Activated B cell treated with CpG ODN at 0.5 μM for 24 hours (primary cell): ENCODE data around the gene ANKS3. TPM values are rescaled to one million over a fixed set of nuclear protein-coding genes. Genes with fewer than 3 reads are reported as not detected.

Experiments used
- ATAC-seq: fragments of 200-7000 bp; cut with Tn5 transposase; one replicate; pipeline ENCODE4 v1.10.0; 2021; ENCODE audit warnings: low read depth, mild to moderate bottlenecking, moderate library complexity
- CTCF ChIA-PET: fragments of 350-600 bp; sonication (Branson Sonifier 250); formaldehyde crosslinking; loops from one replicate; lab custom pipeline; 2021; ENCODE audit warnings: antibody characterized with exemption; lab: Charles Lee
- POLR2A ChIA-PET: fragments of 350-600 bp; sonication (Branson Sonifier 250); formaldehyde crosslinking; loops from one replicate; lab custom pipeline; 2021; ENCODE audit warnings: antibody characterized with exemption; lab: Charles Lee
- DNase-seq: peaks from one replicate; pipeline ENCODE4 v3.0.0; 2022
- H3K27ac Mint-ChIP-seq: one replicate; pipeline ENCODE4 v1.8.0; 2020; ENCODE audit warnings: mixed read lengths
- H3K27me3 Mint-ChIP-seq: one replicate; pipeline ENCODE4 v1.8.0; 2021; ENCODE audit warnings: mixed read lengths
- H3K36me3 Mint-ChIP-seq: one replicate; pipeline ENCODE4 v1.8.0; 2021; ENCODE audit warnings: low read depth, mixed read lengths
- H3K4me1 Mint-ChIP-seq: one replicate; pipeline ENCODE4 v1.8.0; 2021; ENCODE audit warnings: mixed read lengths
- H3K4me3 Mint-ChIP-seq: one replicate; pipeline ENCODE4 v1.8.0; 2020; ENCODE audit warnings: mild to moderate bottlenecking, mixed read lengths
- H3K9me3 Mint-ChIP-seq: one replicate; pipeline ENCODE4 v1.8.0; 2020; ENCODE audit warnings: mixed read lengths
- CTCF ChIP-seq: fragments of 200-600 bp; IDR thresholded peaks from one replicate; pipeline ENCODE4 v1.8.0; 2022; ENCODE audit warnings: antibody characterized with exemption, mild to moderate bottlenecking
- intact Hi-C: fragments of 100-400 bp; cut with micrococcal nuclease; formaldehyde crosslinking; loops from one replicate; pipeline ENCODE4 v1.15.1; 2024
- total RNA-seq: library from RNA; stranded (reverse); gene quantifications from 2 replicates; pipeline ENCODE4 v1.2.3, GENCODE V29; 2022

Gene ANKS3
- total RNA-seq, 1 donor from 2014 or later, result 21.9 TPM

- POLR2A ChIA-PET, result no interaction called here
Measured at GRCh38 chr16:4677390-4677789, 56.7 kb downstream of the ANKS3 start.

GRCh38 chr16:4676831-4677230, 57.2 kb downstream of the ANKS3 start:
- Mint-ChIP-seq H3K27ac (no peak overlapping the region), H3K27me3 (no peaks in the 10 kb centered on the region), H3K9me3 (no peaks in the 10 kb centered on the region), H3K36me3 (peaks cover 49% of the 10 kb centered on the region), H3K4me3 (no peak overlapping the region), H3K4me1 (peaks cover 4% of the 10 kb centered on the region)
- TF ChIP-seq CTCF, result no peak
- POLR2A ChIA-PET, result no interaction called here
- CTCF ChIA-PET, result no interaction called here
- intact Hi-C loops, result no loop called here
- DNase-seq (no peak), ATAC-seq (no peak)

More at GRCh38 chr16:4677390-4677789, 56.7 kb downstream of the ANKS3 start:
- CTCF ChIA-PET, result no interaction called here
- Mint-ChIP-seq H3K4me3 (no peak overlapping the region), H3K27ac (no peak overlapping the region), H3K27me3 (no peaks in the 10 kb centered on the region), H3K36me3 (peaks cover 48% of the 10 kb centered on the region), H3K4me1 (peaks cover 4% of the 10 kb centered on the region), H3K9me3 (no peaks in the 10 kb centered on the region)
- ATAC-seq, result no peak
- intact Hi-C loops, result no loop called here
- no peak for TF ChIP-seq CTCF
- no peak for DNase-seq

- ATAC-seq, result no peak
- H3K27me3 Mint-ChIP-seq, result no peaks in the 10 kb centered on the region
- intact Hi-C loops, result no loop called here
- H3K4me3 Mint-ChIP-seq, result no peak overlapping the region
- H3K9me3 Mint-ChIP-seq, result no peaks in the 10 kb centered on the region
- H3K4me1 Mint-ChIP-seq, result peaks cover 4% of the 10 kb centered on the region
- POLR2A ChIA-PET, result no interaction called here
- peaks cover 51% of the 10 kb centered on the region for H3K36me3 Mint-ChIP-seq
- no peak for TF ChIP-seq CTCF
- H3K27ac Mint-ChIP-seq, result peak overlapping the region; percentile 7
- DNase-seq, result no peak
- CTCF ChIA-PET, result no interaction called here
Measured at GRCh38 chr16:4675864-4676786, 57.9 kb downstream of the ANKS3 start.

- Mint-ChIP-seq H3K27ac (no peak overlapping the region), H3K4me3 (no peak overlapping the region), H3K9me3 (no peaks in the 10 kb centered on the region), H3K27me3 (no peaks in the 10 kb centered on the region), H3K4me1 (peaks cover 4% of the 10 kb centered on the region), H3K36me3 (peaks cover 50% of the 10 kb centered on the region)
- POLR2A ChIA-PET, result no interaction called here
- CTCF ChIA-PET, result no interaction called here
- intact Hi-C loops, result no loop called here
- TF ChIP-seq CTCF, result no peak
- no peak for ATAC-seq
- DNase-seq, result no peak
Measured at GRCh38 chr16:4674926-4675530, 59.0 kb downstream of the ANKS3 start.

- ATAC-seq, result no peak
- Mint-ChIP-seq H3K4me3 (no peak overlapping the region), H3K9me3 (no peaks in the 10 kb centered on the region), H3K27me3 (no peaks in the 10 kb centered on the region), H3K4me1 (peaks cover 4% of the 10 kb centered on the region), H3K36me3 (peaks cover 47% of the 10 kb centered on the region), H3K27ac (no peak overlapping the region)
- ChIA-PET POLR2A (no interaction called here), CTCF (no interaction called here)
- TF ChIP-seq CTCF, result no peak
- DNase-seq, result no peak
- intact Hi-C loops, result no loop called here
Measured at GRCh38 chr16:4673387-4674046, 60.6 kb downstream of the ANKS3 start.
